HL-60 (cell line): ENCODE measurements around the gene HHEX.

Experiments used
- DNase-seq, 2 experiments: peaks; one replicate each; pipeline ENCODE4 v3.0.0-alpha.2; 2010 to 2020; ENCODE audit warnings: low read depth in 1 of 2, low spot score in 1 of 2
- H3K27ac ChIP-seq: fragments of 250-450 bp; sonication (Bioruptor Pico); replicated peaks from 2 replicates; pipeline ENCODE4 v1.5.1; 2020; ENCODE audit warnings: mild to moderate bottlenecking, moderate library complexity
- H3K27me3 ChIP-seq: fragments of 250-450 bp; sonication (Bioruptor Pico); 2 replicates; pipeline ENCODE4 v1.5.1; 2021; ENCODE audit warnings: mild to moderate bottlenecking, moderate library complexity; ENCODE audit not compliant: insufficient read depth, poor library complexity, severe bottlenecking
- H3K4me3 ChIP-seq: replicated peaks from 2 replicates; pipeline ENCODE4 v1.5.1; 2011; ENCODE audit warnings: mild to moderate bottlenecking, control low read depth, low read length; ENCODE audit not compliant: insufficient read depth
- GABPA ChIP-seq: IDR thresholded peaks from 2 replicates; pipeline ENCODE4 v1.6.1; 2012; ENCODE audit warnings: low read depth
- POLR2AphosphoS5 ChIP-seq: IDR thresholded peaks from 2 replicates; pipeline ENCODE4 v1.6.1; 2012; ENCODE audit warnings: low read depth
- SPI1 ChIP-seq: IDR thresholded peaks from 2 replicates; pipeline ENCODE4 v1.6.1; 2012; ENCODE audit warnings: low read depth, mild to moderate bottlenecking, borderline replicate concordance
- TF ChIP-seq, protein P1 (sequence below): IDR thresholded peaks from one replicate; pipeline ENCODE4 v1.5.1; 2011; ENCODE audit warnings: low read length, control low read depth, inconsistent platforms; ENCODE audit not compliant: insufficient read depth
- TF ChIP-seq, protein P2 (sequence below): IDR thresholded peaks from 2 replicates; pipeline ENCODE4 v1.6.1; 2012; ENCODE audit warnings: low read depth; ENCODE audit not compliant: insufficient replicate concordance

The HHEX gene

DNA sequence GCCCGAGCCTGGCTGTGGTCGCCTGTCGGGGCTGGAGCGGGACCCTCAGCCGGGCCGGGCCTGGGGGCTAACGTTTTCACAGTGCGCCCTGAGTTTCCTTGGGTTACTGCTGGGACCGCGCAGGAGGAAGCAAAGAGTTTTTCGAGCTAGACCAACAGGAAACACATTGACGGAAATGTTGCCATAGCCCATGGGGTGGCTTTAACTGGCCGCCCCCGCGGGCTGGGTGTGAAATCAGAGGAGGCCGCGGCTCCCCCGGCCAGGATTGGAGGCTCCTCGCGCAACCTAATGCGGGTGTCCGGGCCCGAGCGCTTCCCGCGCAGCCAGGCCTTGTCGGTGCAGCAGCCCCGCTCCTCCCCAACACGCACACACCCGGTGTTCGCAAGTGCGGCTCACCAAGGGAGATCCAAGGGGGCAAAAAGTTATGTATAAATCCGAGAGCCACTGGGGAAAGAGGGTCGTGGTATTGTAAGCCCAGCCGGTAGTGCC, 1.9 kb downstream of the HHEX start:
- no peaks in the 10 kb centered on the region for H3K27me3 ChIP-seq
- peak overlapping the region; percentile 81 for H3K4me3 ChIP-seq
- TF ChIP-seq POLR2AphosphoS5: peak; percentile 96
- TF ChIP-seq SPI1: peak; percentile 35; the same call in 1 of the 2 replicates
- peak; percentile 75 for TF ChIP-seq GABPA
- TF ChIP-seq, protein P1, sequence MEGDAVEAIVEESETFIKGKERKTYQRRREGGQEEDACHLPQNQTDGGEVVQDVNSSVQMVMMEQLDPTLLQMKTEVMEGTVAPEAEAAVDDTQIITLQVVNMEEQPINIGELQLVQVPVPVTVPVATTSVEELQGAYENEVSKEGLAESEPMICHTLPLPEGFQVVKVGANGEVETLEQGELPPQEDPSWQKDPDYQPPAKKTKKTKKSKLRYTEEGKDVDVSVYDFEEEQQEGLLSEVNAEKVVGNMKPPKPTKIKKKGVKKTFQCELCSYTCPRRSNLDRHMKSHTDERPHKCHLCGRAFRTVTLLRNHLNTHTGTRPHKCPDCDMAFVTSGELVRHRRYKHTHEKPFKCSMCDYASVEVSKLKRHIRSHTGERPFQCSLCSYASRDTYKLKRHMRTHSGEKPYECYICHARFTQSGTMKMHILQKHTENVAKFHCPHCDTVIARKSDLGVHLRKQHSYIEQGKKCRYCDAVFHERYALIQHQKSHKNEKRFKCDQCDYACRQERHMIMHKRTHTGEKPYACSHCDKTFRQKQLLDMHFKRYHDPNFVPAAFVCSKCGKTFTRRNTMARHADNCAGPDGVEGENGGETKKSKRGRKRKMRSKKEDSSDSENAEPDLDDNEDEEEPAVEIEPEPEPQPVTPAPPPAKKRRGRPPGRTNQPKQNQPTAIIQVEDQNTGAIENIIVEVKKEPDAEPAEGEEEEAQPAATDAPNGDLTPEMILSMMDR: no peak
- TF ChIP-seq, protein P2, sequence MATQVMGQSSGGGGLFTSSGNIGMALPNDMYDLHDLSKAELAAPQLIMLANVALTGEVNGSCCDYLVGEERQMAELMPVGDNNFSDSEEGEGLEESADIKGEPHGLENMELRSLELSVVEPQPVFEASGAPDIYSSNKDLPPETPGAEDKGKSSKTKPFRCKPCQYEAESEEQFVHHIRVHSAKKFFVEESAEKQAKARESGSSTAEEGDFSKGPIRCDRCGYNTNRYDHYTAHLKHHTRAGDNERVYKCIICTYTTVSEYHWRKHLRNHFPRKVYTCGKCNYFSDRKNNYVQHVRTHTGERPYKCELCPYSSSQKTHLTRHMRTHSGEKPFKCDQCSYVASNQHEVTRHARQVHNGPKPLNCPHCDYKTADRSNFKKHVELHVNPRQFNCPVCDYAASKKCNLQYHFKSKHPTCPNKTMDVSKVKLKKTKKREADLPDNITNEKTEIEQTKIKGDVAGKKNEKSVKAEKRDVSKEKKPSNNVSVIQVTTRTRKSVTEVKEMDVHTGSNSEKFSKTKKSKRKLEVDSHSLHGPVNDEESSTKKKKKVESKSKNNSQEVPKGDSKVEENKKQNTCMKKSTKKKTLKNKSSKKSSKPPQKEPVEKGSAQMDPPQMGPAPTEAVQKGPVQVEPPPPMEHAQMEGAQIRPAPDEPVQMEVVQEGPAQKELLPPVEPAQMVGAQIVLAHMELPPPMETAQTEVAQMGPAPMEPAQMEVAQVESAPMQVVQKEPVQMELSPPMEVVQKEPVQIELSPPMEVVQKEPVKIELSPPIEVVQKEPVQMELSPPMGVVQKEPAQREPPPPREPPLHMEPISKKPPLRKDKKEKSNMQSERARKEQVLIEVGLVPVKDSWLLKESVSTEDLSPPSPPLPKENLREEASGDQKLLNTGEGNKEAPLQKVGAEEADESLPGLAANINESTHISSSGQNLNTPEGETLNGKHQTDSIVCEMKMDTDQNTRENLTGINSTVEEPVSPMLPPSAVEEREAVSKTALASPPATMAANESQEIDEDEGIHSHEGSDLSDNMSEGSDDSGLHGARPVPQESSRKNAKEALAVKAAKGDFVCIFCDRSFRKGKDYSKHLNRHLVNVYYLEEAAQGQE: peak; percentile 72
- DNase-seq: peak; percentile 32 to 96
- H3K27ac ChIP-seq: peak overlapping the region; percentile 97

DNA sequence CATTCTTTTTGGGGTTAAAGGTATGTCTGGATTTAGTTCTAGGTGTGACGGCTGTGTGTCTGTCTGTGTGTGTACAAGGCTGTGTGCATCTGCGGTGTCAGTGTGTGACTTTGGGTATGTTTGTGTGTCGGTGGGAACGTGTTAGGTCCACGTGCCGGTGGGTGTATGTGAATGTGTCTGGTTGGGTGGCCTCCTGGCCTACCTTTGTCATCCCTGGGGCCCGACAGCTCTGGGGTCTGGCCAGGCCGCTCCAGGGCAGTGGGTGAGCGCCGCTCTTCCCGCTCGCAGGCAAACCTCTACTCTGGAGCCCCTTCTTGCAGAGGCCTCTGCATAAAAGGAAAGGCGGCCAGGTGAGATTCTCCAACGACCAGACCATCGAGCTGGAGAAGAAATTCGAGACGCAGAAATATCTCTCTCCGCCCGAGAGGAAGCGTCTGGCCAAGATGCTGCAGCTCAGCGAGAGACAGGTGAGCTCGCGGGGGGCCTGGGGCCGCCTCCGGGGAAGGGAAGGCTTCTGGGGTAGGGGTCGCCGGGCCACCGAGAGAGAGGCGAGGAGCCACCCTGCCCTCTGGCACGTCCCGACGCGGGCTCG, 2.4 kb downstream of the HHEX start:
- peak overlapping the region; percentile 97 for H3K27ac ChIP-seq
- no peak for TF ChIP-seq SPI1
- TF ChIP-seq, protein P2: no peak
- TF ChIP-seq, protein P1: no peak
- no peak for TF ChIP-seq GABPA
- TF ChIP-seq POLR2AphosphoS5: no peak
- peak overlapping the region; percentile 81 for H3K4me3 ChIP-seq
- no peak for DNase-seq
- H3K27me3 ChIP-seq: no peaks in the 10 kb centered on the region

DNA sequence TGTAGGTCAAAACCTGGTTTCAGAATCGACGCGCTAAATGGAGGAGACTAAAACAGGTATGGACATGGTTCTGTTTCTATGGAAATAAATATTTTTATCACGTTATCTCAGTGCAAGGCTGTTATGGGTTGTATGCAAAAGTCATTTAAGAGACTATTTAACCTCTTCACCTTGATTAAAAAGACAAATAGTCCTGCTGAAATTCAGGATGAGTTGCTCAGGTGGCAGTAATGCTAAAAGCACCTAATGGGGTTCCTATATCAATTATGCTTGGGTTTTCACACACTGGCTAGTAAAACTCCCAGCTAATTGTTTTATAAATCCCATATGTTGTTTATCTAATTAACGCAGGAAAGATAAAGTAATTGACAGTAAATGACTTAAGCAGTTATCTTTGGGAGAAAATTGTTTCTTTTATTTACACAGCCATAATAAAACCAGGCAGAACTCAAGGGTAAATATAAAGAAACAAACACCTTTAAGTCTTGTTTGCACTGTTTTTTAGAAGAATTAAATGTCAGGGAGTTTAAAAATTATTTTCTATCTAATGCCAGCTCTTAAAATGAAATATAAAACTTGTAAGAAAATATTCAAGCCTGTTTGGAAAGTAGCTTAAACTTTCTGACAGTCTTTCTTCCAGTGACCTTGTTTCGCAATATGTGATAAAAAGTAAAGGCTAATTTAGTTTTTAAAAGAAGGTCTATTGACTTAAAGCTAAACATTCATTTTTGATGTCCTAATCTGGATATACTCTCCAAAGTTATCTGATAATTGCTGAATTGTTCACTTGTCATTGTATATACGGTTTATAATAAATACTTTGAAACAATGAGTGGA, 3.2 kb downstream of the HHEX start:
- Histone ChIP-seq H3K4me3 (peak overlapping the region; percentile 81), H3K27me3 (no peaks in the 10 kb centered on the region), H3K27ac (peak overlapping the region; percentile 97; the same call in 1 of the 2 replicates)

More for the DNA sequence above, 3.2 kb downstream of the HHEX start:
- no peak for DNase-seq
- no peak for TF ChIP-seq POLR2AphosphoS5
- TF ChIP-seq SPI1: no peak
- TF ChIP-seq, protein P1: no peak
- TF ChIP-seq, protein P2: no peak
- no peak for TF ChIP-seq GABPA
